Activated naive CD4-positive, alpha-beta T cell treated with Interleukin-2 at 50 U/mL for 16 hours (primary cell): ENCODE data around the gene ITGA4.

ENCODE experiments used
- DNase-seq: peaks from one replicate; pipeline ENCODE4 v3.0.0-alpha.2; 2020

The ITGA4 gene

DNA sequence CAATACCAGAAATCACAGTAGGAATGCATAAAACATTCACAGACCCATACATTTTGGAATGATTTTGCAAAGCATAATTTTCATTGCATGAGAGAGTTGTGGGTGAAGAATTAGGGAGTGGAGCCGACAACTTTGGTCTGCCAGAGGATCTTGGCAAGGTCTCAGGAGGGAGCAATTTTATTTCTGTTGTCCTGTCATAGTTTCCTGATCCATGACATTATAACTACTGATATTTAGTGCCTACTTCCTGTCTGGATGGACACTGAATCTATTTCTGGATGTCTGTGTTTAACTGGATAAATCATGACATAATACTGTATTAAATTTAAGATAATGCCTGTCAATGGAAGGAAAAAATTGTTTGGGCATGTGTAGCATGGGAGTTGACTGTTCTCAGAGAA is 2.4 kb downstream of the ITGA4 start:
- DNase-seq, result no peak

- DNase-seq, result no peak
Observed at GRCh38 chr2:181461056-181461997, 4.1 kb downstream of the ITGA4 start.

DNA sequence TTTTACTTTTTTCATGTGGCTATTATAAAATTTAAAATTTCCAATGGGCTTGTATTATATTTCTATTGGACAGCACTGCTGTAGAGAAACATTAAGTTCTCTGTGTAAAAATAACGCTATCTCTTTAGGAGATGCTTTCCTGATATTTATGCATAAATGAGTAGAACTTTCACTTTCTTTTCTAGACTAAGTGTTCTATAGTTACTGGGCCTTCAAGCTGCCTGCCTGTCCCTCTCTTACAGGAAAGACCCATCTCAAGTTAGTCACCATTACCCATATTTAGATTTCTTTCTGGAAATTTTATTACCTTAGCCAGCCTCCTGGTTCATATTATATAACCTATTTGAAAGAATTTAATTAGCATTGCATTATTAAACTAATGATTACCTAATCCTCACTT is 4.8 kb downstream of the ITGA4 start:
- no peak for DNase-seq

DNA sequence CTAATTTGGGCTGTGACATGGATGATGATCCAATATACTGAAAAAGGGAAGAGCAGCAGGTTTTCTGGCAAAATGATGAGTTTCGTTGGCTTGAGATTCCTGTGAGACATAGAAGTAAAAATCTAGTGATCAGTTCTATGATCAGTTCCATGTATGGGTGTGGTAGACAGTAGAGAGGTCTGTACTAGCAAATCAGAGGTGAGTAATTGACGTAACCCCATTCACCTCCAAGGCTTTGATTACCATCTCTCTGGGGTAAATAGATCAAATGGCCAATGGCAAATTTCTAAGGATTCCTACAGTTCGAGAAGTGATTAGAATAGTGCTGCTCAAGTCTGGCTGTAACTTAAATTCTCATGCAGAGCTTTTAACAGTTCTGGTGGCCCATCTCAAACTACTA is 6.4 kb downstream of the ITGA4 start:
- no peak for DNase-seq

GRCh38 chr2:181464966-181465365 is 7.8 kb downstream of the ITGA4 start:
- no peak for DNase-seq

DNA sequence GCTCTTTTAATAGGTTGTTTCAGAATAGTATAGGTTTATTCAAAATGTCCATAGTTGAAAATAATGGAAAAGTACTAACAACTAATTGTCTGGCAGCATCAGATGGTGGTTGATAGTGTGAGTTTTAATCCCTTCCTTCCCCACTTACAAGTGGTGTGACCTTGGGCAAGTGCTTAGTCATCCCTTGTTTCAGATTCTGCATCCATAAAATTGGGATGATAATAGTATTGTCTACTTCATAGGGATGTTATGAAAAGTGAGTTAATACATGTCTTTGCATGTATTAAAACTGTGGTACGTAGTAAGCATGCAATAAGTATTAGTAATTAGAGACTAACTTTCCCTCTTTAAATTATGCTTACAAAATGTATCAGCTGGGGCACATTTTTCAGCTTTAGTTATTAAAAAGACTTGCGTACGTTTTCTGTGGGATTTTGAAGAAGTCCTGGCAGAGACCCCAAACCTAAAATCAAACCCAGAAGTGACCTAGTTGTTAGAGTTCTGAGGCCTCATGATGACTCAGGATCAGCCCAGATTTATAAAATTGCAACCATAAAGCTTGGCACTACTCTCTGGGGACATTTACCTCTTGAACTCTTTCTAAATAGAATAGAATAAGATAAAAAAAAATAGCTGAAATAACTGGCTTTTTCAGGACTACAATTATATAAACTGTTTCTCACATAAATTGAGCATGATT is 8.6 kb downstream of the ITGA4 start:
- DNase-seq, result no peak

DNA sequence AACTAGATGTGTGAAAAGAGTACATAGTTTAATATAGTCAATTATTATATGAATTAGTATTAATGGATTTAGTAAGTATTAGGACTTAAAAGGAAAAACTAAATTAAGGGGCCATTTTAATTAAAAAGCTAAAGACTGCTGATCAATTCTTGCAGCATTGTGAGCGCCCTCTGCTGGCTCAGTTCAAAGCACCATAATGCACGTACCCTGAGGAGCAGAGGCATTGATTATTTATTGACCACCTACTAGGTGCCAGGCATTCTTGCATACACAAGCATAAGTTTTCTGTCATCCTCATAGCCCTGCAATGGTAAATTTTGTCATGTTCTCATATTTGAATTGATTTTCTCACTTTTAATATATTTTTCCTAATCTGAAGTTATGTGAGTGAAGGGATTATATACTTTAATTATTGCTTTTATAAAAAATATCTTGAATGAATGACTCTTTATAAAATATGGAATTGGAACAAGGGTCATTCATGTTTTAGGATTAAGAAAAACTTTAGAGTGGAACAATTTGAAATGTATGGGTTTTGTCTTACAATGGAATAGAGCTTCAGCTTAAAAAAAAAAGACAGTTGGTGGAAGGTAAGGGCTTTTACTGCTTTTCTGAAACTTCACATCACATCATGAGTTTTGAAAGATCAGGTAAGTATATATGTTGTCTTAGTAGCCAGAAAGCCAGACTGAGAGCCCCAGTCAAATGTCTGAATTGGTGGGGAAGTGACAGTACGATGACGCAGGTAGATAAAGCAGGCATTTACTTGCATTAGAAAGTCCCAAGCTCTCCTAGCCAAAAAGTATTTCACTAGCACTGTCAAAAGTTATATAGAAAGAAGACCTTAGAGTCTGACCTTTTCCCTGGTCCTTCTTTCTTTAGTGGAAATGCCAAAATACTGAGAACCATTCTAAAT is 9.7 kb downstream of the ITGA4 start:
- peak; percentile 79 for DNase-seq

- no peak for DNase-seq
Observed at GRCh38 chr2:181467966-181468707, 11.0 kb downstream of the ITGA4 start.

- DNase-seq, result no peak
Observed at GRCh38 chr2:181468811-181469210, 11.6 kb downstream of the ITGA4 start.

GRCh38 chr2:181471226-181471625 is 14.0 kb downstream of the ITGA4 start:
- no peak for DNase-seq

- no peak for DNase-seq
Observed at GRCh38 chr2:181471783-181472182, 14.6 kb downstream of the ITGA4 start.

DNA sequence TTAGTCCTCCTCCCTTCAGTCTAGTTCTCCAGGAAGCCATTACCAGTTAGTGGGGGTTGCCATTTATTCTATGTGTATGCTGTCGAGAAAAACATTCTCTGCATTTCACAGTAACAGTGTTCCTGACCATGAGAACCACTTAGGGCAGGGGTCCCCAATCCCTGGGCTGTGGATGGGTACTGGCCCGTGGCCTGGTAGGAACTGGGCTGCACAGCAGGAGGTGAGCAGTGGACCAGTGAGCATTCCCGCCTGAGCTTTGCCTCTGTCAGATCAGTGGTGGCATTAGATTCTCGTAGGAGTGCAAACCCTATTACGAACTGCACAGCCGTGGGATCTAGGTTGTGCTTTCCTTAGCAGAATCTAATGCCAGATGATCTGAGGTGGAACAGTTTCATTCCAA is 15.8 kb downstream of the ITGA4 start:
- no peak for DNase-seq

DNA sequence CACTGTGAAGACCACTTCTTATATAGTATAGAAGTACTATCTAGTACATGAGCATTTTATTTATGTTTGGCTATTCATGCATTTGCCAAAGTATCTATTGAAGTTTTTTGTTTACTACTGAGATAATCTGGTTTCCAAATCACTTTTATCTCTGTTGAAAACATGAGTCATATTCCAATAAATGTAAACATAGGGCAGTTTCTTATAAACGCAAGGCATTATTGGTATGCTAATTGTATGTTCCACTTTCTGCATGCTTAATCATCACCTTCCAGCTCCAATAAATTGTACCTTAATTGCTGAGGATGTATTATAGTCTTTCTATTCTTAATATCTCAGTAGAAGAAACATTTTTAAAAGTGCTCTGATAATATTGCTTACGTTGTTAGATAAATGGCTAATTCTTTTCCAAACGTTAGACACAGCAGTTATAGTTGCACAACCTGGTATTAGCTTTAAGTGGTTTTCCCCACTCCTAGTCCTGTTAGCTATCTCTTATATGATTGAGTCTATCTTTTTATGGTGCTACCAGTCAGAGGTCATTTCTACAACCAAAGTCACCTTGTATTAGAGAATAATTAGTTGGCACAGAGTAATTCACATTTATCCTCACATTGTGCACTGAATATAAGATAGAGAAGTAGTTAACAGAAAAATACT is 17.2 kb downstream of the ITGA4 start:
- DNase-seq, result no peak

DNA sequence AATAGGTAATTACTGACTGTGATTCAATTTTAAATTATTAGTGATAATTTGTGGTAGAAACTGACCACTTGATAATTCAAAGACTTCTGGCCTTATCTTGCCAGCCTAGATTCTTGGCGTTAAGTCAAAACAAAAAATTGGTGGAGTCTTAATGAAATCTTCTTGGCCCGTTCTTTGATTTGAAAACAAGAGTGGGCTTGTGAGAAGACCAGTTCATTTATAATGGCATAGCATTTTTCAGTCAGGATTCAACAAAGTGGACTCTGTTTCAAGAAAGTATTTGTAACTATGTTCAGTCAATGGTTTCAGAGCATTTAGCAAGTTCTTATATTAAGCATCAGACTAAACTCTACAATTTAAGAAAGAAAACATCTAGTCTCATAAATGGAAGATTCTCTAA is 26.0 kb downstream of the ITGA4 start:
- no peak for DNase-seq

GRCh38 chr2:181483876-181484275 is 26.7 kb downstream of the ITGA4 start:
- DNase-seq, result no peak

GRCh38 chr2:181484851-181485637 is 27.9 kb downstream of the ITGA4 start:
- DNase-seq, result no peak

DNA sequence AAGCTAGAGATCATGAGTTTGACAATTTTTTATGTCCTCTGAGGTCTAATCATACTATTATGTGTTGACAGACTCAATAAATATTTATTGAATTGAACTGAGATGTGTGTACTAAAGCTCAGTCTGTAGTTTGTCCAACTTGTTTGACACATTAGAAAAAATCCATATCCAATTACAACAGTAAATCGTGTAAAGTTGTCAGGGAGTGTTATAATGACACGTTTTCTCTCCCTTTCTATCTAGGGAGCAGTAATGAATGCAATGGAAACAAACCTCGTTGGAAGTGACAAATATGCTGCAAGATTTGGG is 28.4 kb downstream of the ITGA4 start:
- DNase-seq, result no peak

DNA sequence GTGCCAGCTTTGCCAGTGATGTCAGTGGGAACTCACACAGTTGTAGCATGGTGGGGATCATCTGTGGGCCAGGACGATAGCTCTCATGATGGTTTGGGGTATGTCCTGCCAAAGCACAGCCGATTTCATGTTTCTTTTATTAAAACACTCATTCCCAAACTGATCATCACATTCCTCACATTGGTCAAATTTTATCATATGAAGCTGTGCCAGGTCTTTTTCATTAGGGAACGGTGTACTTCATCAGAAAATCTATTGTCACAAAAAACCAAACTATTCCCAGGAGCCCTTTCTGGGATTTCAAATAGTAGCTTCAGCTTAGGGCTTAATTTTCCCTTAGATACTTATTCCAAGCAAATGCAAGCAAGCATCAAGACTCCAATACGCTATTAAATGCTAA is 42.0 kb downstream of the ITGA4 start:
- DNase-seq, result no peak

DNA sequence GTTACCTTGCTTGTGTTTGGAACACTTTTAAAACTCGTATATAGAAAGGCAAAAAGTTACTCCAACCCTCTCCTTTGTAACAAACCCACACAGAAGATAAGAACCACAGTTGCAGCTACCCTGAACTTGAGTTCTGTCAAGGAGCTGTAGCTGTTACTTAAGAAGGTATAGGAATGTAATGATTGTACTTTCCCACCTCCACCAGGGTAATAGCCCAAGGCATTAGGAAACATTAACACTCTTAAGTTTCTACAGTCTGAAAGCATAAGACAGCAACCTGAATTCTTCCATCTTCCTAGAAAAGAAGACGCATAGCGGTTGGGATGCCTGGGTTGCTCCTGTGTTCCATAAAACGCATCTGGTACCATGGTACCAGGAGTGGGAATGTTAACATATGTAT is 43.0 kb downstream of the ITGA4 start:
- no peak for DNase-seq

GRCh38 chr2:181515719-181516118 is 58.5 kb downstream of the ITGA4 start:
- DNase-seq, result no peak

DNA sequence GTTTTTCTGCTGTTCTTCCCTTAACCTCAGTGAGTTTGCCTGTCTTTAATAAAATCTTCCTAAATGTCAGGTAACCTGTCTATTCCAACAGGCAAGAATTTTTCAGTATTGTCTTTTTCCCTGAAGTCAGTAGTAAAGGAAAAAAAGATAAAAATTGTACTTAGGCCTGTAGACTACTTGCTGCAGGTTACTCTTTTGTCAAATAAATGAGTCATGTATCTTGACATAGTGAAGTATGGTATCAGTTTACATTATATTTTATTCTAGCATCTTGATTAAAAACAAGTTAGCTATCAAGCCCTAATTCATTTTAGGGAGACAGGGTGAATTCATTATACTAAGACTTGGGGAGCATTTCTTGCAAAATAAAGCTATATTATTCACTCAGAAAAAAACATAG is 59.8 kb downstream of the ITGA4 start:
- DNase-seq, result no peak
